IPS-15b (cell line): ENCODE data around the gene NHEJ1.

ENCODE experiments used
- H3K27me3 ChIP-seq: one replicate; pipeline ENCODE4 v1.6.1; 2013; ENCODE audit warnings: low read length; ENCODE audit not compliant: control insufficient read depth, insufficient read depth
- H3K36me3 ChIP-seq: one replicate; pipeline ENCODE4 v1.6.1; 2013; ENCODE audit warnings: low read length; ENCODE audit not compliant: control insufficient read depth, insufficient read depth
- H3K4me1 ChIP-seq: one replicate; pipeline ENCODE4 v1.6.1; 2013; ENCODE audit warnings: mild to moderate bottlenecking, low read length; ENCODE audit not compliant: control insufficient read depth, insufficient read depth
- H3K4me3 ChIP-seq: one replicate; pipeline ENCODE4 v1.5.1; 2013; ENCODE audit warnings: low read depth, low read length
- H3K9ac ChIP-seq: one replicate; pipeline ENCODE4 v1.6.1; 2013; ENCODE audit warnings: low read depth, mild to moderate bottlenecking, low read length
- H3K9me3 ChIP-seq: one replicate; pipeline ENCODE4 v1.6.1; 2013; ENCODE audit warnings: mild to moderate bottlenecking, low read length; ENCODE audit not compliant: control insufficient read depth, insufficient read depth

NHEJ1 gene

GRCh38 chr2:219025637-219026585 is 134.7 kb downstream of the NHEJ1 start:
- Histone ChIP-seq H3K4me3 (no peak overlapping the region), H3K36me3 (no peaks in the 10 kb centered on the region), H3K4me1 (no peaks in the 10 kb centered on the region), H3K27me3 (no peaks in the 10 kb centered on the region), H3K9me3 (no peaks in the 10 kb centered on the region), H3K9ac (no peak overlapping the region)
